Measurements from ENCODE around the gene CASZ1. TPM values are rescaled to one million over a fixed set of nuclear protein-coding genes. Genes with fewer than 3 reads are reported as not detected.
A peak's percentile ranks its signal among the peaks of the same experiment; 100 is the strongest.

The CASZ1 gene
- total and polyA plus RNA-seq, 2 donors (not counting 1 experiment from before 2014, with no cell fraction given), result 0.34 to 0.50 TPM

DNA sequence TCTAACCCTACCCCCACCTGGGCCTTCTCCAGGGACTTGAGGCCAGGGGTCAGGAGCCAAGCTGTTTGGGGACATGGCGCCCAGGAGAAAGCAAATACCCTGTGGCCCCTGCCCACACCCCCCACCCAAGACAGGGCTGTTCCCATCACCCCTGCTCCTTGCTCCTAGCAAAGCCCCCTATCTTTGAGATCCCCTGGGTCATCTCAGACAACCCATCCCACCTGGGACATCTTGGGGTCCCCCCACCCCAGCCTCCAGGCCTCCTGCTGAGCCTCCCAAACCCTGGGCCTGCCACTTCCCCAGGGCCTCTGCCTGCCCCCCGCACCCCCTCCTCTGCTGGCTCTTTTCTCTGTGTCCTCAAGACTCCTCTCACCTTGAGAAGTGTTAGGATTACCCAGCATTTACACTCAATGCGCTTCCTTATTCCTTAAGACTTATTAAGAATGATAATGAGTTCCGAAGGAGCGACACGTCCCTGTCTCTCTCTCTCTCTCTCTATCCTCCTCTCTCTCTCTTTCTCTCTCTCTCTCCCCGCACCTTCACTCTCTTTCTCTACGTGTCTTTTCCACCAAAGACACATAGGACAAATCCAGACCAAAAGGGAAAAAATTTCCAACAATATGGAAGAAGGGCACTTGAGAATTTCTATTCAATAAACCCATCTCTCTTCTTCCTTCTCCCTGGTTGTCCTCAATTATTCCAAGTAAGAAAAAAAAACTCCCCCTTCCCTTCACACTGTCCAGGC, 7.2 kb downstream of the CASZ1 start:
- DNase-seq (ENCODE audit: low read depth in 2 of 2), result no peak
- Histone ChIP-seq H3K79me2 (ENCODE audit: control insufficient read depth, insufficient read depth, low read length) (no peaks in the 10 kb centered on the region), H3K36me3 (ENCODE audit: control insufficient read depth, insufficient read depth, low read length) (no peaks in the 10 kb centered on the region), H3K4me1 (ENCODE audit: control insufficient read depth, extremely low read depth, insufficient read depth, low read length) (peaks cover 3% of the 10 kb centered on the region), H2AFZ (ENCODE audit: low read length) (no peak overlapping the region), H3K9me3 (ENCODE audit: control insufficient read depth, insufficient read depth, low read depth, low read length) (no peaks in the 10 kb centered on the region), H3K27ac (ENCODE audit: insufficient read depth, low read length) (no peak overlapping the region), H3K9ac (ENCODE audit: insufficient read depth, low read length) (no peak overlapping the region), H4K20me1 (ENCODE audit: control insufficient read depth, extremely low read depth, insufficient read depth, low read length) (no peaks in the 10 kb centered on the region), H3K4me3 (replicated peaks in 1 of 4; ENCODE audit: control extremely low read depth in 1 of 4, insufficient read depth in 1 of 4, low read depth in 3 of 4, low read length in 4 of 4) (no peak overlapping the region), H3K4me2 (ENCODE audit: extremely low read depth, insufficient read depth, low read length) (no peak overlapping the region), H3K27me3 (ENCODE audit: control insufficient read depth, insufficient read depth, low read length) (peaks cover 12% of the 10 kb centered on the region)
- TF ChIP-seq EZH2 (IDR thresholded peaks at IDR 0.05; ENCODE audit: low read length, missing control alignments) (no peak), CTCF (conservative IDR thresholded peaks at IDR 0.05 in 1 of 2, IDR thresholded peaks at IDR 0.05 in 1 of 2; ENCODE audit: low read depth in 1 of 2, low read length in 2 of 2) (no peak)

DNA sequence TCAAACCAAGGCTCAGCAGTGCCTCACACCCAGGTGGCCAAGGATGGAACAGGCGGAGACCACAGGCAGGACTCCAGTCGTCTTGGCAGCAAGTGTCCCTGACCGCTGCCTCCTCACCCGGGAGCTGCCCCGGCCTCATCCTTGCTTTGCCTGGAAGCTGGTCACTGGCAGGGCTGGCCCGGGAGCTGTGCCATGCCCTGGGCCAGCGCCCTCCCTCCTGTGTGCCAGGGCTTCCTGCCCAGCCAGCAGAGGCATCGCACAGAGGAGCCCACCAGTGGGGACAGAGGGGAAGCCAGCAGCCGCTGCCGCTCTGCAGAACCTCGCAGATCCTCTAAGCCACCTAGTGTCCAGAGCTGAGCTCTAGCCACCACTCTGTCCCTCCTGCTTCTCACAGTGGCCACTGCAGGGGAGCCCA, 7.8 kb downstream of the CASZ1 start:
- H3K27me3 ChIP-seq (ENCODE audit: control insufficient read depth, insufficient read depth, low read length), result peaks cover 6% of the 10 kb centered on the region
- peak in 1 of 2 donors; percentile 7 for DNase-seq (ENCODE audit: low read depth in 2 of 2)

DNA sequence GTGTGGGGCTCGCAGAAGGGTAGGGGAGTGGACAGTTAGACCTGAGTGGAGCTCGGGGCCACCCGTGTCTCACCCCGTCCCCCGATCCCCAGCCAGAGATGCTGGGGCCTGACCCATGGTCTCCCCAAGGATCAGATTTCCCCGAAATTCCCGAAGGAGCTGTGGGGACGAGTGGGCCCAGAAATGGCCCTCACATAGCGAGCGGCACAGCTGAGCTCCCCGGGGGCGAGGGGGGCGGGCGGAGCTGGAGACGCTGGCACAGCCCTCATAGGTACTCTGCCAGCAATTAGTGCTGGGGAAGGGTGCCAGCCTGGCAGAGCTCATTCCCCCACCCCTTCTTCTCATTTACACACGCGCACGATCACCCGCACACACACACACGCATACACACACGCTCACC, 9.2 kb downstream of the CASZ1 start:
- Histone ChIP-seq H3K4me2 (ENCODE audit: extremely low read depth, insufficient read depth, low read length) (no peak overlapping the region), H4K20me1 (ENCODE audit: control insufficient read depth, extremely low read depth, insufficient read depth, low read length) (no peaks in the 10 kb centered on the region), H3K4me3 (replicated peaks in 1 of 4; ENCODE audit: control extremely low read depth in 1 of 4, insufficient read depth in 1 of 4, low read depth in 3 of 4, low read length in 4 of 4) (no peak overlapping the region), H3K9ac (ENCODE audit: insufficient read depth, low read length) (no peak overlapping the region), H2AFZ (ENCODE audit: low read length) (no peak overlapping the region), H3K9me3 (ENCODE audit: control insufficient read depth, insufficient read depth, low read depth, low read length) (no peaks in the 10 kb centered on the region), H3K79me2 (ENCODE audit: control insufficient read depth, insufficient read depth, low read length) (no peaks in the 10 kb centered on the region), H3K36me3 (ENCODE audit: control insufficient read depth, insufficient read depth, low read length) (no peaks in the 10 kb centered on the region), H3K27me3 (ENCODE audit: control insufficient read depth, insufficient read depth, low read length) (peaks cover 3% of the 10 kb centered on the region), H3K27ac (ENCODE audit: insufficient read depth, low read length) (no peak overlapping the region), H3K4me1 (ENCODE audit: control insufficient read depth, extremely low read depth, insufficient read depth, low read length) (no peaks in the 10 kb centered on the region)
- DNase-seq (ENCODE audit: low read depth in 2 of 2), result no peak
- TF ChIP-seq EZH2 (IDR thresholded peaks at IDR 0.05; ENCODE audit: low read length, missing control alignments) (no peak), CTCF (conservative IDR thresholded peaks at IDR 0.05 in 1 of 2, IDR thresholded peaks at IDR 0.05 in 1 of 2; ENCODE audit: low read depth in 1 of 2, low read length in 2 of 2) (no peak)

More for the DNA sequence above, 7.8 kb downstream of the CASZ1 start:
- Histone ChIP-seq H3K9me3 (ENCODE audit: control insufficient read depth, insufficient read depth, low read depth, low read length) (no peaks in the 10 kb centered on the region), H4K20me1 (ENCODE audit: control insufficient read depth, extremely low read depth, insufficient read depth, low read length) (no peaks in the 10 kb centered on the region), H2AFZ (ENCODE audit: low read length) (no peak overlapping the region), H3K4me1 (ENCODE audit: control insufficient read depth, extremely low read depth, insufficient read depth, low read length) (no peaks in the 10 kb centered on the region), H3K36me3 (ENCODE audit: control insufficient read depth, insufficient read depth, low read length) (no peaks in the 10 kb centered on the region), H3K4me2 (ENCODE audit: extremely low read depth, insufficient read depth, low read length) (no peak overlapping the region), H3K27ac (ENCODE audit: insufficient read depth, low read length) (no peak overlapping the region), H3K4me3 (replicated peaks in 1 of 4; ENCODE audit: control extremely low read depth in 1 of 4, insufficient read depth in 1 of 4, low read depth in 3 of 4, low read length in 4 of 4) (no peak overlapping the region), H3K79me2 (ENCODE audit: control insufficient read depth, insufficient read depth, low read length) (no peaks in the 10 kb centered on the region), H3K9ac (ENCODE audit: insufficient read depth, low read length) (no peak overlapping the region)
- TF ChIP-seq CTCF (conservative IDR thresholded peaks at IDR 0.05 in 1 of 2, IDR thresholded peaks at IDR 0.05 in 1 of 2; ENCODE audit: low read depth in 1 of 2, low read length in 2 of 2) (peak in 1 of 2 donors; percentile 10), EZH2 (IDR thresholded peaks at IDR 0.05; ENCODE audit: low read length, missing control alignments) (no peak)
